ENCODE measurements around the gene ADAMTS13. TPM values are rescaled to one million over a fixed set of nuclear protein-coding genes. Genes with fewer than 3 reads are reported as not detected.

ADAMTS13 gene
- total and polyA plus RNA-seq, 7 donors: 0.60 to 3.4 (median 0.82) TPM

DNA sequence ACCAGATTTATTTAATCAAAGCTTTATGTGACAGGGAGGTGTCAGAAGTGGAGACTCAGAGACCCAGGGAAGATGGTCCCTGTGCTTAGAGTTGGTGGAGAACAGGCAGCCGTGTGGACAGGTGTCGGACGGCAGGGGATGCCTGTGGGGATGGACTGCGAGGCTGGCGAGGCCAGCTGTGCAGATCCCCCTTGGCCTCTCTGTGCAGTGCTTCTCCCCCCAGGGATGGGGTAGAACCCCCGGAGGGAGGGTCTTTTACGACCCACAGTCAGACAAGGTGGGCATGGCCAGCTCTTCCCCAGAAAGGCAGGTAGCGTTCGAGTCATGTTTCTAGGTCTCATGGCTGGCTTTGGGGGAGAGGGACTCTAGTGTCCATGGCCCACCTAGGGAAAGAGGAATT is 61.4 kb downstream of the ADAMTS13 start:
- Histone ChIP-seq H3K36me3 (no peaks in the 10 kb centered on the region), H3K9me3 (no peaks in the 10 kb centered on the region), H3K27ac (no peak overlapping the region), H3K27me3 (peaks cover 0 to 16% (median 0%) of the 10 kb centered on the region in 3 donors), H3K4me1 (peaks cover 0 to 12% (median 11%) of the 10 kb centered on the region in 4 donors), H3K4me3 (no peak overlapping the region)
- DNase-seq: no peak
- intact Hi-C loops (cut with DNase I): no loop called here
- TF ChIP-seq, protein P1, sequence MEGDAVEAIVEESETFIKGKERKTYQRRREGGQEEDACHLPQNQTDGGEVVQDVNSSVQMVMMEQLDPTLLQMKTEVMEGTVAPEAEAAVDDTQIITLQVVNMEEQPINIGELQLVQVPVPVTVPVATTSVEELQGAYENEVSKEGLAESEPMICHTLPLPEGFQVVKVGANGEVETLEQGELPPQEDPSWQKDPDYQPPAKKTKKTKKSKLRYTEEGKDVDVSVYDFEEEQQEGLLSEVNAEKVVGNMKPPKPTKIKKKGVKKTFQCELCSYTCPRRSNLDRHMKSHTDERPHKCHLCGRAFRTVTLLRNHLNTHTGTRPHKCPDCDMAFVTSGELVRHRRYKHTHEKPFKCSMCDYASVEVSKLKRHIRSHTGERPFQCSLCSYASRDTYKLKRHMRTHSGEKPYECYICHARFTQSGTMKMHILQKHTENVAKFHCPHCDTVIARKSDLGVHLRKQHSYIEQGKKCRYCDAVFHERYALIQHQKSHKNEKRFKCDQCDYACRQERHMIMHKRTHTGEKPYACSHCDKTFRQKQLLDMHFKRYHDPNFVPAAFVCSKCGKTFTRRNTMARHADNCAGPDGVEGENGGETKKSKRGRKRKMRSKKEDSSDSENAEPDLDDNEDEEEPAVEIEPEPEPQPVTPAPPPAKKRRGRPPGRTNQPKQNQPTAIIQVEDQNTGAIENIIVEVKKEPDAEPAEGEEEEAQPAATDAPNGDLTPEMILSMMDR (IDR thresholded peaks at IDR 0.05): no peak
- TF ChIP-seq POLR2A (IDR thresholded peaks at IDR 0.05) (no peak), POLR2AphosphoS5 (IDR thresholded peaks at IDR 0.05) (no peak), EP300 (IDR thresholded peaks at IDR 0.05) (no peak)
- 77 to 83% methylated on average over 9 of the region's 9 CpGs for WGBS, 2 donors

DNA sequence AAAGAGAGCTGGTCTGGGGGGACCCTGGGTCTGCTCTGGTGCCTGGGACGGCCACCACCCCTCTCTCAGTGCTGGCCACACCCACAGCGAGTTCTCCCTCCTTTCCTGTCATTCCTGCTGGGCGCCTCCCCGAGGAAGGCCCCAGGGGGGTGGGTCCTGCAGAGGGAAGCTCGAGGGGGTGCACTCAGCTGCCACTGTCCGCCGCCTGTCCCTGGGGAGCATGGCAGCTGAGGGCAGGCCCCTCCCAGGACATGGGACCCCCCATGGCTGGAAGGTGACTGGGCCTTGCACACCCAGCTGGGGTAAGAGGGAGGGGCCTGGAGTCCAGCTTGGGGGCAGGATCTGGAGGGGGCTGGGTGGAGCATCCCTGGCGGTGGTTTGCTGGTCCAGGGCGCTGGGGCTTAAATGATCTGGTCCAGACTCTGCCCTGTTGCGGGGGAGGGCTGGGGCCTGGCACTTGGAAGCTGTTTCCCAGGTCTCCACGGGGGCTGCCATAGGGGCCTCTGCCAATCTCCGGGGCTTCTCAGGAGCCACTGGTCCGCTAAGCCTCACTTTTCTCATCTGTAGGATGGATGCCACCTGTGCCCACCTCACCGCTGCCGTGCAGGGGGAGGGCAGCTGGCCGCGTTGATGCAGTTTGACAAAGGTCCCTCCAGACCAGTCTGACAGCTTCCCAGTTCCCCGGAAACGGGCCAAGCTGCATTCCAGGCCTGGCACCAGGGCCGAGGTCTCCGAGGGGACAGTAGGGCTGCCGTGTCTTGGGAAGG is 62.7 kb downstream of the ADAMTS13 start:
- intact Hi-C loops (cut with DNase I): no loop called here
- no peak overlapping the region for H3K4me3 ChIP-seq
- DNase-seq: no peak
- peaks cover 0 to under 1% (median under 1%) of the 10 kb centered on the region in 4 donors for H3K4me1 ChIP-seq
- 45 to 71% methylated on average over 22 of the region's 22 CpGs for WGBS, 2 donors
- no peaks in the 10 kb centered on the region for H3K36me3 ChIP-seq
- no peak for TF ChIP-seq POLR2AphosphoS5 (IDR thresholded peaks at IDR 0.05)
- no peak for TF ChIP-seq POLR2A (IDR thresholded peaks at IDR 0.05)
- TF ChIP-seq, protein P1 (IDR thresholded peaks at IDR 0.05): no peak
- no peak for TF ChIP-seq EP300 (IDR thresholded peaks at IDR 0.05)
- no peak overlapping the region for H3K27ac ChIP-seq
- H3K9me3 ChIP-seq: no peaks in the 10 kb centered on the region
- H3K27me3 ChIP-seq: peaks cover 0 to 16% (median 0%) of the 10 kb centered on the region in 3 donors

DNA sequence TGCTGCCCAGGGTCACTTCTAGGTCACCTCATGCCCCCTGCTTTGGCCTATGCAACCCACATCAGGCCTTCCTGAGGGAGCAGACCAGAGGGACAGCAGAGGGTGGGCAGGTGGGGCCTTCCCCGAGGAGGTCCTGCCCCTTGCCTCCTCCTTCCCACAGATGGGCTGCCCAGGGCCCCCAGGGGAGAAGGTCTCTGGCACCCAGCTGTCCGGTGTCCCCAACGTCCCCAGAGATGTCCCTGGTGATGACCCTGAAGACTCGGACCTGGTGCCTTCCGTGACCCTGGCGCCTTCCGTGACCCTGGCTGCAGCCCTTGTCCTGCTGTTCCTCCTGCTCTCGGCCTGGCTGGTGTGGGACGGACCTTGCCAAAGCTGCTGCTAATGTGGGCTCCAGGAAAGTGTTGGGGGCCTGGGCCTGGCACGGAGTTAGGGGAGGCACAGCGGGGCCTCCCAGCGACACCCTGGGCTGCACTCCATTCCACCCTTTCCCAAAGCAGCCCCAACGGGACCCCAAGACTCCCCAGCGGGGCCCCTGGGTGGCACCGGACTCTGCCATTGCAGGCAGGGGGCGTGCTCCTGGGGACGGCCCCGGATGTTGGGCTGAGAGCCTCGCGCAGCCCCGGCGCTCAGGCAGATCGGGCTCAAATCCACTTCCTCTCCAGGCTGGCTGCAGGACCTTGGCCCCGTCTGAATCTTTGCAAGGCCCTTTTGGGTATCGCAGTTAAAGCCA is 63.5 kb downstream of the ADAMTS13 start:
- no peak for DNase-seq
- no peaks in the 10 kb centered on the region for H3K36me3 ChIP-seq
- no peaks in the 10 kb centered on the region for H3K9me3 ChIP-seq
- H3K27ac ChIP-seq: no peak overlapping the region
- intact Hi-C loops (cut with DNase I): loop anchor here (1.0 kb wide), 2 partner anchors 78 to 299 kb away; no protein-coding TSS in a partner anchor
- H3K4me1 ChIP-seq: no peaks in the 10 kb centered on the region
- peaks cover 0 to 16% (median 0%) of the 10 kb centered on the region in 3 donors for H3K27me3 ChIP-seq
- no peak for TF ChIP-seq POLR2AphosphoS5 (IDR thresholded peaks at IDR 0.05)
- no peak for TF ChIP-seq EP300 (IDR thresholded peaks at IDR 0.05)
- TF ChIP-seq, protein P1 (IDR thresholded peaks at IDR 0.05): no peak
- TF ChIP-seq POLR2A (IDR thresholded peaks at IDR 0.05): no peak
- no peak overlapping the region for H3K4me3 ChIP-seq
- 48 to 59% methylated on average over 25 of the region's 25 CpGs for WGBS, 2 donors

DNA sequence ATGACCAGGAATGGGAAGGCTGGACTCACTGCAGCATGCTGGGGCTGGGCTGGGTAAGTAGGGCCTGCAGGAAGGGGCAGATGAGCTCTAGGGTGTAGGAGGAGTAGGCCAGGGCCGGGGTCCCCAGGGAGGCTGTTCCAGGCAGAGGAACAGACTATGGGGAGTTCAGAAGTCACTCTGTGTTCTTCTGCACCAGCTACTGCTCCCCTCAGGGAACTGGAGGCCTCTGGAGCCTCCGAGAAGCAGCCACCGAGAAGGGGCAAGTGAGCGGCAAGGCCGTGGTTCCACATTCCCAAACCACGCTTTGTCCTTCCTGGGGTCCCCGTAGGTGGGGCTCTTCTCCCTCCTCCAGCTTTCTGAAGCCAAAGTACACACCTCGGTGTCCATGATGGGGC is 65.2 kb downstream of the ADAMTS13 start:
- Histone ChIP-seq H3K4me1 (no peaks in the 10 kb centered on the region), H3K36me3 (no peaks in the 10 kb centered on the region), H3K27me3 (peaks cover 0 to 16% (median 0%) of the 10 kb centered on the region in 3 donors), H3K9me3 (no peaks in the 10 kb centered on the region), H3K4me3 (no peak overlapping the region), H3K27ac (peak overlapping the region in 1 of 4 donors; percentile 27)
- whole genome bisulfite sequencing, 2 donors: 88 to 92% methylated on average over 8 of the region's 8 CpGs
- TF ChIP-seq POLR2A (IDR thresholded peaks at IDR 0.05) (no peak), EP300 (IDR thresholded peaks at IDR 0.05) (no peak), POLR2AphosphoS5 (IDR thresholded peaks at IDR 0.05) (no peak)
- TF ChIP-seq, protein P1 (IDR thresholded peaks at IDR 0.05): no peak
- DNase-seq: no peak
- intact Hi-C loops (cut with DNase I): no loop called here
